Liver (tissue), 3 donors: ENCODE results near the gene LIMCH1.

Source experiments
- ATF3 ChIP-seq: IDR thresholded peaks from 2 replicates; pipeline ENCODE4 v1.6.1; 2016; ENCODE audit warnings: antibody characterized with exemption
- CTCF ChIP-seq: fragments of 150-350 bp; IDR thresholded peaks from 2 replicates; pipeline ENCODE4 v1.5.1; 2017; ENCODE audit warnings: improper control_type of control experiment, low read depth, low read length; ENCODE audit not compliant: missing input control
- FOXA1 ChIP-seq: IDR thresholded peaks from 2 replicates; pipeline ENCODE4 v1.6.1; 2016; ENCODE audit warnings: antibody characterized with exemption
- RXRA ChIP-seq, 2 donors: IDR thresholded peaks; 2 replicates each; pipeline ENCODE4 v1.6.1; 2017 to 2018; ENCODE audit warnings: antibody characterized with exemption in 2 of 2, mild to moderate bottlenecking in 1 of 2
- SP1 ChIP-seq: IDR thresholded peaks from 2 replicates; pipeline ENCODE4 v1.6.1; 2018; ENCODE audit warnings: antibody characterized with exemption, mild to moderate bottlenecking
- donor health status: healthy.
- donor health status: healthy.

- TF ChIP-seq CTCF (no peak), ATF3 (no peak), FOXA1 (no peak), SP1 (no peak), RXRA (IDR thresholded peaks at IDR 0.05) (no peak)
Measured at GRCh38 chr4:41679991-41680390, 142.0 kb downstream of the LIMCH1 start.
